Amniotic epithelial cell (primary cell): ENCODE data around the gene PPA1.
A peak's percentile ranks its signal among the peaks of the same experiment; 100 is the strongest.

Experiments used
- DNase-seq: peaks from one replicate; pipeline ENCODE4 v3.0.0-alpha.2; 2010; ENCODE audit warnings: low read depth

Gene PPA1

GRCh38 chr10:70233109-70233938 is at the start of gene PPA1:
PPA1 (minus strand) TSS chr10:70233429; CDS start chr10:70233327, 102 bp downstream.
- peak; percentile 87 for DNase-seq

- DNase-seq, result no peak
Measured at GRCh38 chr10:70281609-70282008, 48.4 kb upstream of the PPA1 start.

- DNase-seq, result no peak
Measured at GRCh38 chr10:70280099-70280498, 46.9 kb upstream of the PPA1 start.

GRCh38 chr10:70277396-70278030 is 44.3 kb upstream of the PPA1 start:
- DNase-seq, result no peak

- peak; percentile 54 for DNase-seq
Measured at GRCh38 chr10:70274643-70275042, 41.4 kb upstream of the PPA1 start.

GRCh38 chr10:70272925-70273316 is 39.7 kb upstream of the PPA1 start:
- DNase-seq, result peak; percentile 46

- DNase-seq, result no peak
Measured at GRCh38 chr10:70271996-70272924, 39.0 kb upstream of the PPA1 start.

GRCh38 chr10:70270952-70271351 is 37.7 kb upstream of the PPA1 start:
- DNase-seq, result no peak

- DNase-seq, result no peak
Measured at GRCh38 chr10:70269741-70270140, 36.5 kb upstream of the PPA1 start.

- DNase-seq, result no peak
Measured at GRCh38 chr10:70268376-70268775, 35.1 kb upstream of the PPA1 start.

GRCh38 chr10:70267161-70267933 is 34.1 kb upstream of the PPA1 start:
- peak; percentile 94 for DNase-seq

- no peak for DNase-seq
Measured at GRCh38 chr10:70266701-70267100, 33.5 kb upstream of the PPA1 start.

- no peak for DNase-seq
Measured at GRCh38 chr10:70266056-70266455, 32.8 kb upstream of the PPA1 start.

- peak; percentile 24 for DNase-seq
Measured at GRCh38 chr10:70265032-70265689, 31.9 kb upstream of the PPA1 start.

GRCh38 chr10:70260734-70261133 is 27.5 kb upstream of the PPA1 start:
- no peak for DNase-seq

GRCh38 chr10:70260259-70260658 is 27.0 kb upstream of the PPA1 start:
- no peak for DNase-seq

GRCh38 chr10:70258216-70258615 is 25.0 kb upstream of the PPA1 start:
- peak; percentile 69 for DNase-seq

GRCh38 chr10:70257816-70258215 is 24.6 kb upstream of the PPA1 start:
- DNase-seq, result peak; percentile 72

- DNase-seq, result no peak
Measured at GRCh38 chr10:70256463-70256862, 23.2 kb upstream of the PPA1 start.

- DNase-seq, result peak; percentile 41
Measured at GRCh38 chr10:70255329-70256299, 22.4 kb upstream of the PPA1 start.
